HCT116 (cell line): ENCODE results near the gene CLASP2. TPM values are rescaled to one million over a fixed set of nuclear protein-coding genes. Genes with fewer than 3 reads are reported as not detected.

Experiments
- ATAC-seq: fragments of 200-7000 bp; cut with Tn5 transposase; 2 replicates; pipeline ENCODE4 v1.9.1; 2020; ENCODE audit warnings: mild to moderate bottlenecking, moderate library complexity
- BruUV-seq: library from RNA; stranded (reverse); fragments of 400-500 nt; replicated peaks from 2 replicates; lab custom pipeline; 2021; lab: Mats Ljungman, UMichigan
- CTCF ChIA-PET: fragments of 300-600 bp; sonication (Branson Sonifier 250); formaldehyde crosslinking; loops from one replicate; lab custom pipeline; 2021; ENCODE audit warnings: antibody characterized with exemption; lab: Charles Lee
- POLR2A ChIA-PET: fragments of 300-600, 350-600 bp; sonication (Branson Sonifier 250); formaldehyde crosslinking; loops from one replicate; lab custom pipeline; 2021; ENCODE audit warnings: antibody characterized with exemption; lab: Charles Lee
- RAD21 ChIA-PET, 2 experiments: fragments of 300-600 bp; sonication (Branson Sonifier 250); formaldehyde crosslinking; loops; one replicate each; lab custom pipeline; 2023; ENCODE audit warnings: low total read pairs in 2 of 2; ENCODE audit not compliant: uncharacterized antibody in 2 of 2, unreplicated experiment in 2 of 2, low non-redundant PET in 1 of 2; lab: Charles Lee
- DNase-seq: peaks from one replicate; pipeline ENCODE4 v3.0.0-alpha.2; 2010; ENCODE audit warnings: low read depth, low spot score
- H2AFZ ChIP-seq: fragments of 200-600 bp; shearing (Covaris generic), sonication (generic); 2 replicates; pipeline ENCODE4 v1.6.1; 2017; ENCODE audit warnings: low read depth, mixed run types, mixed read lengths, antibody characterized with exemption, low read length; ENCODE audit not compliant: poor library complexity, severe bottlenecking
- H3K27ac ChIP-seq: 2 replicates; pipeline ENCODE4 v1.5.1; 2012; ENCODE audit warnings: low read depth, low read length
- H3K27me3 ChIP-seq: fragments of 200-600 bp; sonication (generic); 2 replicates; pipeline ENCODE4 v1.6.1; 2016; ENCODE audit warnings: mixed run types, low read length, mixed read lengths; ENCODE audit not compliant: insufficient read depth
- H3K36me3 ChIP-seq, 2 experiments: fragments of 200-500 bp in 1 of 2; fragments of 200-600 bp in 1 of 2; sonication (Bioruptor generic) in 1 of 2; sonication (generic) in 1 of 2; 2 replicates each; pipeline versions ENCODE4 v1.5.1 to v1.6.1; 2014 to 2016; ENCODE audit warnings: low read length in 2 of 2, inconsistent platforms in 1 of 2, mixed read lengths in 1 of 2, mixed run types in 1 of 2; ENCODE audit not compliant: insufficient read depth in 2 of 2, control insufficient read depth in 1 of 2
- H3K4me1 ChIP-seq, 2 experiments: fragments of 200-600 bp in 1 of 2; sonication (generic) in 1 of 2; 2 replicates each; pipeline versions ENCODE4 v1.5.1 to v1.6.1; 2012 to 2017; ENCODE audit warnings: low read length in 2 of 2, inconsistent platforms in 1 of 2, mild to moderate bottlenecking in 1 of 2, mixed read lengths in 1 of 2, mixed run types in 1 of 2, moderate library complexity in 1 of 2; ENCODE audit not compliant: insufficient read depth in 2 of 2, control insufficient read depth in 1 of 2
- H3K4me2 ChIP-seq: fragments of 200-600 bp; sonication (generic); 2 replicates; pipeline ENCODE4 v1.6.1; 2017; ENCODE audit warnings: mixed run types, low read length, mixed read lengths
- H3K4me3 ChIP-seq, 2 experiments: fragments of 200-600 bp in 1 of 2; sonication (generic) in 1 of 2; replicated peaks in 1 of 2; 2 replicates each; pipeline ENCODE4 v1.5.1; 2011 to 2016; ENCODE audit warnings: low read length in 2 of 2, control low read depth in 1 of 2, low read depth in 1 of 2, mild to moderate bottlenecking in 1 of 2, mixed read lengths in 1 of 2, mixed run types in 1 of 2
- H3K79me2 ChIP-seq: fragments of 200-600 bp; sonication (generic); 2 replicates; pipeline ENCODE4 v1.6.1; 2017; ENCODE audit warnings: mild to moderate bottlenecking, mixed run types, low read length, moderate library complexity, mixed read lengths; ENCODE audit not compliant: insufficient read depth
- H3K9ac ChIP-seq: fragments of 200-600 bp; sonication (generic); 2 replicates; pipeline ENCODE4 v1.6.1; 2016; ENCODE audit warnings: low read length, mixed read lengths
- H3K9me2 ChIP-seq: fragments of 200-600 bp; sonication (generic), shearing (Covaris generic); 2 replicates; pipeline ENCODE4 v1.6.1; 2017; ENCODE audit warnings: mixed run types, mild to moderate bottlenecking, moderate library complexity; ENCODE audit not compliant: insufficient read depth
- H3K9me3 ChIP-seq, 2 experiments: fragments of 200-500 bp in 1 of 2; fragments of 200-600 bp in 1 of 2; sonication (Bioruptor generic) in 1 of 2; sonication (generic) in 1 of 2; 2 replicates each; pipeline ENCODE4 v1.6.1; 2014 to 2017; ENCODE audit warnings: low read length in 2 of 2, mixed read lengths in 2 of 2, inconsistent platforms in 1 of 2, low read depth in 1 of 2, mild to moderate bottlenecking in 1 of 2, mixed run types in 1 of 2, moderate library complexity in 1 of 2; ENCODE audit not compliant: control insufficient read depth in 1 of 2, insufficient read depth in 1 of 2
- H4K20me1 ChIP-seq: fragments of 200-600 bp; sonication (generic), shearing (Covaris generic); 2 replicates; pipeline ENCODE4 v1.6.1; 2017; ENCODE audit warnings: mixed run types, mild to moderate bottlenecking, moderate library complexity; ENCODE audit not compliant: insufficient read depth
- CBX3 ChIP-seq: IDR thresholded peaks from 2 replicates; pipeline ENCODE4 v1.6.1; 2012; ENCODE audit warnings: low read depth
- CEBPB ChIP-seq: IDR thresholded peaks from 2 replicates; pipeline ENCODE4 v1.6.1; 2012; ENCODE audit warnings: low read depth
- EGR1 ChIP-seq: IDR thresholded peaks from 2 replicates; pipeline ENCODE4 v1.6.1; 2012; ENCODE audit warnings: low read depth
- ELF1 ChIP-seq: IDR thresholded peaks from 2 replicates; pipeline ENCODE4 v1.6.1; 2012; ENCODE audit warnings: low read depth, borderline replicate concordance
- EZH2 ChIP-seq: fragments of 200-600 bp; sonication (generic); IDR thresholded peaks from 2 replicates; pipeline ENCODE4 v1.6.1; 2017; ENCODE audit warnings: antibody characterized with exemption, mixed run types
- EZH2phosphoT487 ChIP-seq: fragments of 200-600 bp; IDR thresholded peaks from 2 replicates; pipeline ENCODE4 v1.6.1; 2018; ENCODE audit warnings: antibody characterized with exemption, borderline replicate concordance
- FOSL1 ChIP-seq: IDR thresholded peaks from 2 replicates; pipeline ENCODE4 v1.6.1; 2012; ENCODE audit warnings: low read depth
- JUND ChIP-seq: IDR thresholded peaks from 2 replicates; pipeline ENCODE4 v1.6.1; 2012
- POLR2A ChIP-seq: IDR thresholded peaks from 2 replicates; pipeline ENCODE4 v1.7.0; 2011; ENCODE audit warnings: borderline replicate concordance; ENCODE audit not compliant: insufficient read depth, insufficient read length; ENCODE audit errors: extremely low read depth
- RAD21 ChIP-seq: IDR thresholded peaks from 2 replicates; pipeline ENCODE4 v1.6.1; 2012; ENCODE audit warnings: low read depth, mild to moderate bottlenecking
- SIN3A ChIP-seq: IDR thresholded peaks from 2 replicates; pipeline ENCODE4 v1.6.1; 2012; ENCODE audit warnings: low read depth
- SP1 ChIP-seq: IDR thresholded peaks from 2 replicates; pipeline ENCODE4 v1.6.1; 2012; ENCODE audit warnings: low read depth
- SRF ChIP-seq: IDR thresholded peaks from 2 replicates; pipeline ENCODE4 v1.6.1; 2012; ENCODE audit warnings: low read depth
- TCF7L2 ChIP-seq: IDR thresholded peaks from 2 replicates; pipeline ENCODE4 v1.7.0; 2011; ENCODE audit warnings: borderline replicate concordance, inconsistent platforms; ENCODE audit not compliant: insufficient read depth, insufficient read length; ENCODE audit errors: extremely low read depth
- YY1 ChIP-seq: IDR thresholded peaks from 2 replicates; pipeline ENCODE4 v1.6.1; 2011; ENCODE audit warnings: low read length, low read depth, moderate library complexity, mild to moderate bottlenecking; ENCODE audit not compliant: insufficient replicate concordance; ENCODE audit errors: extremely low read depth
- ZBTB33 ChIP-seq: IDR thresholded peaks from 2 replicates; pipeline ENCODE4 v1.6.1; 2011; ENCODE audit warnings: mild to moderate bottlenecking, low read length, moderate library complexity; ENCODE audit not compliant: insufficient replicate concordance; ENCODE audit errors: extremely low read depth
- ZFX ChIP-seq: fragments of 450-650 bp; IDR thresholded peaks from 2 replicates; pipeline ENCODE4 v1.6.1; 2017
- ZNF274 ChIP-seq: fragments of 200-500 bp; sonication (Bioruptor generic); IDR thresholded peaks from 2 replicates; pipeline ENCODE4 v1.6.1; 2014; ENCODE audit warnings: mild to moderate bottlenecking, low read depth, low read length, inconsistent platforms
- intact Hi-C: fragments of 100-400 bp; cut with micrococcal nuclease; formaldehyde crosslinking; loops from 2 replicates; pipeline ENCODE4 v1.10.0; 2022
- total RNA-seq: library from RNA; stranded (reverse); gene quantifications from one replicate; pipeline ENCODE4 v1.2.1, GENCODE V29; 2021; ENCODE audit not compliant: unreplicated experiment
- TF ChIP-seq, protein P1 (sequence below): IDR thresholded peaks from 2 replicates; pipeline ENCODE4 v1.6.1; 2012; ENCODE audit warnings: low read depth

Gene CLASP2
- total RNA-seq, 1 experiment from 2014 or later, result 36.3 TPM

- no peak for ATAC-seq
Measured at GRCh38 chr3:33488683-33489082, 229.4 kb downstream of the CLASP2 start.

GRCh38 chr3:33488246-33488645, 229.8 kb downstream of the CLASP2 start:
- ChIA-PET POLR2A (no interaction called here), RAD21 (no interaction called here)
- TF ChIP-seq YY1 (no peak), EGR1 (no peak), ELF1 (no peak), SRF (no peak), SIN3A (no peak), EZH2 (no peak), FOSL1 (no peak), ZBTB33 (no peak), EZH2phosphoT487 (no peak), CBX3 (no peak), ZFX (no peak), TCF7L2 (no peak), JUND (no peak), CEBPB (no peak)
- TF ChIP-seq, protein P1, sequence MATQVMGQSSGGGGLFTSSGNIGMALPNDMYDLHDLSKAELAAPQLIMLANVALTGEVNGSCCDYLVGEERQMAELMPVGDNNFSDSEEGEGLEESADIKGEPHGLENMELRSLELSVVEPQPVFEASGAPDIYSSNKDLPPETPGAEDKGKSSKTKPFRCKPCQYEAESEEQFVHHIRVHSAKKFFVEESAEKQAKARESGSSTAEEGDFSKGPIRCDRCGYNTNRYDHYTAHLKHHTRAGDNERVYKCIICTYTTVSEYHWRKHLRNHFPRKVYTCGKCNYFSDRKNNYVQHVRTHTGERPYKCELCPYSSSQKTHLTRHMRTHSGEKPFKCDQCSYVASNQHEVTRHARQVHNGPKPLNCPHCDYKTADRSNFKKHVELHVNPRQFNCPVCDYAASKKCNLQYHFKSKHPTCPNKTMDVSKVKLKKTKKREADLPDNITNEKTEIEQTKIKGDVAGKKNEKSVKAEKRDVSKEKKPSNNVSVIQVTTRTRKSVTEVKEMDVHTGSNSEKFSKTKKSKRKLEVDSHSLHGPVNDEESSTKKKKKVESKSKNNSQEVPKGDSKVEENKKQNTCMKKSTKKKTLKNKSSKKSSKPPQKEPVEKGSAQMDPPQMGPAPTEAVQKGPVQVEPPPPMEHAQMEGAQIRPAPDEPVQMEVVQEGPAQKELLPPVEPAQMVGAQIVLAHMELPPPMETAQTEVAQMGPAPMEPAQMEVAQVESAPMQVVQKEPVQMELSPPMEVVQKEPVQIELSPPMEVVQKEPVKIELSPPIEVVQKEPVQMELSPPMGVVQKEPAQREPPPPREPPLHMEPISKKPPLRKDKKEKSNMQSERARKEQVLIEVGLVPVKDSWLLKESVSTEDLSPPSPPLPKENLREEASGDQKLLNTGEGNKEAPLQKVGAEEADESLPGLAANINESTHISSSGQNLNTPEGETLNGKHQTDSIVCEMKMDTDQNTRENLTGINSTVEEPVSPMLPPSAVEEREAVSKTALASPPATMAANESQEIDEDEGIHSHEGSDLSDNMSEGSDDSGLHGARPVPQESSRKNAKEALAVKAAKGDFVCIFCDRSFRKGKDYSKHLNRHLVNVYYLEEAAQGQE, result no peak

More at GRCh38 chr3:33488683-33489082, 229.4 kb downstream of the CLASP2 start:
- no peak for DNase-seq
- BruUV-seq, result no TSS peak
- no peaks in the 10 kb centered on the region for H3K27me3 ChIP-seq
- CTCF ChIA-PET, result interaction anchor here (0.5 kb wide), 1 partner anchor 379 kb away, joined by 5 read pairs; no protein-coding TSS in a partner anchor
- TF ChIP-seq ZNF274 (no peak), RAD21 (no peak), EZH2phosphoT487 (no peak), SIN3A (no peak), SP1 (no peak), POLR2A (no peak), EGR1 (no peak)
- TF ChIP-seq, all 23 proteins: peak for 0
- intact Hi-C loops, result no loop called here
- no peaks in the 10 kb centered on the region for H3K79me2 ChIP-seq
- no peak overlapping the region for H2AFZ ChIP-seq
- H3K9me3 ChIP-seq, result no peaks in the 10 kb centered on the region
- H3K36me3 ChIP-seq, result no peaks in the 10 kb centered on the region
- no peaks in the 10 kb centered on the region for H3K4me1 ChIP-seq
- POLR2A ChIA-PET, result no interaction called here
- no peak overlapping the region for H3K9ac ChIP-seq
- H3K9me2 ChIP-seq, result no peaks in the 10 kb centered on the region
- no peaks in the 10 kb centered on the region for H4K20me1 ChIP-seq
- no peak overlapping the region for H3K4me2 ChIP-seq
- H3K4me3 ChIP-seq, result no peak overlapping the region
- RAD21 ChIA-PET, result no interaction called here
- H3K27ac ChIP-seq, result no peak overlapping the region

More at GRCh38 chr3:33488246-33488645, 229.8 kb downstream of the CLASP2 start:
- Histone ChIP-seq H3K27ac (no peak overlapping the region), H3K4me1 (no peaks in the 10 kb centered on the region), H2AFZ (no peak overlapping the region), H3K9ac (no peak overlapping the region), H3K4me2 (no peak overlapping the region), H3K36me3 (no peaks in the 10 kb centered on the region), H3K27me3 (no peaks in the 10 kb centered on the region), H3K4me3 (no peak overlapping the region), H3K9me2 (no peaks in the 10 kb centered on the region), H3K9me3 (no peaks in the 10 kb centered on the region), H4K20me1 (no peaks in the 10 kb centered on the region), H3K79me2 (no peaks in the 10 kb centered on the region)
- CTCF ChIA-PET, result no interaction called here
- no peak for DNase-seq
- BruUV-seq, result no TSS peak
- ATAC-seq, result no peak
- intact Hi-C loops, result no loop called here
